ENCODE measurements around the gene SMARCD2.

Gene SMARCD2

GRCh38 chr17:63832014-63832413 is 10.5 kb downstream of the SMARCD2 start:
- no peak for DNase-seq

- DNase-seq, result no peak
These were observed 11.0 kb downstream of the SMARCD2 start for GRCh38 chr17:63831505-63831904.

- DNase-seq, result no peak
These were observed 11.5 kb downstream of the SMARCD2 start for GRCh38 chr17:63830904-63831491.

GRCh38 chr17:63830278-63830677 is 12.2 kb downstream of the SMARCD2 start:
- DNase-seq, result no peak

GRCh38 chr17:63828936-63829335 is 13.5 kb downstream of the SMARCD2 start:
- no peak for DNase-seq

DNA sequence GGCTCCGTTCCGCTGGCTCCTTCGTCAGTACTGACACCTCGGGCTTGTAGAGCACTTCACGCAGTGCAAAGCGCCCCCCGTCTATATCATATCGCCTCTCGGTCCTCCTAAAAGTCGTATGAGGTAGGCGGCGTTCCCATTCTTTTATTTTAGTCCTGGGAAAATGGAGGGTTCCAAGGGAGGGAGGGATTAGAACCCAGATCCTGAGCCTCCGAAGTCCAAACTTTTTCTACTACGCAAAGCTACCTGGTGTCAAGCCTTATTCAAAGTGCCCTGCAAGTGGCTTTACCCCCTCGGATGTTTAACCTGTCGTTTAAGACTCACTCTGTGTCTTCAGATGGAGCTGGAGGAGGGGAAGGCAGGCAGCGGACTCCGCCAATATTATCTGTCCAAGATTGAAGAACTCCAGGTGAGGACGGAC is 14.7 kb downstream of the SMARCD2 start:
- DNase-seq, result no peak

GRCh38 chr17:63827002-63827800 is 15.3 kb downstream of the SMARCD2 start, which contains the start of the genes FTSJ3 and PSMC5:
Gene FTSJ3 (minus strand): TSS chr17:63827663. CDS start chr17:63826902, 761 bp downstream.
Gene PSMC5 (plus strand): TSS chr17:63827431. CDS start chr17:63827491, 60 bp downstream.
- DNase-seq, result peak; percentile 56 to 99 (median 94)

DNA sequence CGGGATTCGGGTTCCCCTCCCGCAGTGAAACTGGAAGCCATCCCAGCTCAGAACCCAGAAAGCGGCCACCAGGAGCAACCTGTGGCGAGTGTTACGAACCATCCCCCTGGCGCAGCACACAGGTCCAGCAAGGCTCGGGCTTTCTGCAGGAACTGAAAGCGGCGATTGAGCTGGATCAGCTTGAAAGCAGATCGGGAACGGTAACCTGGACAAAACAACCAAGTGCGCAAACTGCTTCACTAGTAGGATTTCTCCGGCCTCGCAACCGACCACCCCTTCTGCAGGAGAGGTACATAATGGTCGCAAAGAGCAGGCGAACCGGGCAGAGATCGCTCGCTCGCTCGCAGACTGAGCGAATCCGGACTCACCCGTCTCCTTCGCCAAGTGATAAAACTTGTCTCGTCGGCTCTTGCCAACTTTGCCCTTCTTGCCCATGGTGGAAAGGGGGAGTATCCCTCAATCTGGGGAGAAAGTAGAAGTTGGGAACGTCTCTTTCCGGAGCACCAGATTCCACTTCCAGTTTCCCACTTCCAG is 15.9 kb downstream of the SMARCD2 start:
- peak in 1 of 14 donors; percentile 41 for DNase-seq

DNA sequence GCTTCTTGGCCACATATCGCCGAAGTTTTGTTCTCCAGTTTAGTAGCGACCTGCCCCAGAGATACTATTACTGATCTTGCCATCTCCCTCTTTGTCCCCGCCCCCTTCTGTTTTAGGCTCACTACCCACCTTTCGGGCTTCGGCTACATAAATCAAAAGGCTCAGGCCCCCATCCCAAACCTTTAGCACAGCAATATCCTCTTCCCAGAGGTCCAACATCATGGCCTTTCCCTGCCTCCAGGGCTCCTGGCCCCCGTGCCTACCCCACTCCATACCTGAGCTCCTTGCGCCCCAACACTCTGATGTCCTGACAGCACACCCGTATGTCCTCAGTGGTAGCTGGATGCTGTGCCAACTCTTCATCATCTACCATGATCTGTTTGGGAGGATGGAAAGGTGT is 18.1 kb downstream of the SMARCD2 start:
- DNase-seq, result no peak

- DNase-seq, result no peak
These were observed 18.7 kb downstream of the SMARCD2 start for GRCh38 chr17:63823659-63824331.

- no peak for DNase-seq
These were observed 19.9 kb downstream of the SMARCD2 start for GRCh38 chr17:63822537-63822936.

- DNase-seq, result no peak
These were observed 20.7 kb downstream of the SMARCD2 start for GRCh38 chr17:63821804-63822203.

DNA sequence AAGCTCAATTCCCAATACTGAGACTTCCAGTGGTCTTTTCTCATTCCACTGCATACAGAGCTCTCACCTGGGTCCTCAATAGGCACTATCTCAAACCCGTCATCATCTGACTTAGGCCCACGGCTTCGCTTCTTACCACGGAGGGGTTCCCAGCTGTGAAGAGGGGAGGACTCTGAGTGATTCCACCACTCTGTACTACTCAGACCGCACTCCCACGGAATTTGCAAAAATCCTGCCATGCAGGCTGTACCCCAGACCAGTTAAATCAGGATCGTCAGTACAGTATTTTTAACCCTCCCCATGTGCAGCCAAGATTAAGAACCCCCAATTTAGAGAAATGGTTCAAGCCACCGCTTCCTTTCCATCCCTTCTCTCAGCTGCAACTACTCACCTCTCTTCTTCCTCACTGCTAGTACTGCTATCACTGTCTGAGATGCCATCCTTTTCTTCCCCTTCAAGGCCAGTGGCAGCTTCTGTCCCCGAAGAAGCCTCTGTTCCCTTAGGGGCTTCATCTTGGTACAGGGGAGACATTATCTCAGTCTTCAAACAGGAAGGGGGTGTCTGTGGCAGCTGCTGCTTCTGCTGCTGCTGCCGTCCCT is 21.4 kb downstream of the SMARCD2 start:
- no peak for DNase-seq

- DNase-seq, result no peak
These were observed 22.6 kb downstream of the SMARCD2 start for GRCh38 chr17:63819585-63820537.

- no peak for DNase-seq
These were observed 23.4 kb downstream of the SMARCD2 start for GRCh38 chr17:63819131-63819530.

- no peak for DNase-seq
These were observed 24.6 kb downstream of the SMARCD2 start for GRCh38 chr17:63817736-63818385.

DNA sequence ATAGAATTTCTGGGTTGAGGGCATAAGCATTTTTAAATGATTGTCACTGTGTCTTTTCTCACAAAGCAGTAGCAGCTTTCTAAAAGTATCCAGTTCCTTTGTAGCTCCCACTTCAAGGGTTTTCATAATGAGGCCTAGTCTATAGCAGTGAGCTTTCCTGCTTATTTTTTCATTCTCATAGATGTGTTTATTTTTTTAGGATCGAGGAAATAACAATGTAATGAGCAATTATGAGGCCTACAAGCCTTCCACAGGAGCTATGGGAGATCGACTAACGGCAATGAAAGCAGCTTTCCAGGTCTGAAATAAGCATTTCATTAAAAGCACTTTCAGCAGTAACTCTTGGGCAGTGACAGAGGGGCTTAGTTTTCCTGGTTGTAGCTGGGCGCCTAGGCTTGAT is 25.8 kb downstream of the SMARCD2 start:
- DNase-seq, result no peak

DNA sequence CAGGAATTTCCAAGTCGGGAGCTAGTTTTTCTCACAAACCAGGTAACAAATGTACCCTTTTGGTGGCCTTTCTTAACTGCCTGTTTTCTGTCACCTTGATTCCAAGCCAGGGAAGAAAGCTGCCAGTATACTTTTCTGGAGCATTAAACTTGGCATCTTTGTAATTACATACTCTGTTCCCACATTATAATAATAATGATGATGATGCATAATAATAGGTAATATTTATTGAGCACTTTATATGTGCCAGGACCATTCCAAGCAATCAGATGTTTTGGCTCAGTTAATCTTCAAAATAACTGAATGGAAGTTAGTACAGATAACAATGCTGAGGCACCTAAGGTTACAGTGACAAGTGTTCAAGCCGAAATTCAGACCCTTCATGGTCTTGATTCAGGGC is 26.4 kb downstream of the SMARCD2 start:
- DNase-seq, result no peak

DNA sequence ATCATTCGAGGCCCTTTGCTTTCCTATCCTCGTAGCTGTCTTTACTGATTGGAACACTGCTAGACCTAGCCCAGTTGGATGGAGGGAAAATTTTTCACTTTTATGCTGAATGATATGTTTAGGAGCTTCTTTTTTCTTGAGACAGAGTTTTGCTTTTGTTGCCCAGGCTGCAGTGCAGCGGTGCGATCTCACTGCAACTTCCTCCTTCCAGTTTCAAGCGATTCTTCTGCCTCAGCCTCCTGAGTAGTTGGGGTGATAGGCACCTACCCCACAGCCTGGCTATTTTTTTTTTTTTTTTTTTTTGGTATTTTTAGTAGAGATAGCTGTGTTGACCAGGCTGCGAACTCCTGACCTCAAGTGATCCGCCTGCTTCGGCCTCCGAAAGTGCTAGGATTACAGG is 32.5 kb downstream of the SMARCD2 start:
- no peak for DNase-seq

- no peak for DNase-seq
These were observed 36.9 kb downstream of the SMARCD2 start for GRCh38 chr17:63805591-63805990.

GRCh38 chr17:63804328-63804727 is 38.2 kb downstream of the SMARCD2 start:
- no peak for DNase-seq
